Mesenchymal stem cell (in vitro differentiated cells and primary cell): ENCODE measurements around the gene EIF4EBP3.
A peak's percentile ranks its signal among the peaks of the same experiment; 100 is the strongest.

Experiments
- DNase-seq: peaks from one replicate; pipeline ENCODE4 v3.0.0-alpha.2; 2013
- H2AFZ ChIP-seq: one replicate; pipeline ENCODE4 v1.6.1; 2013; ENCODE audit warnings: low read depth, mild to moderate bottlenecking, control low read depth, inconsistent platforms, low read length, moderate library complexity
- H2AK5ac ChIP-seq: 2 replicates; pipeline ENCODE4 v1.6.1; 2013; ENCODE audit warnings: low read length, moderate library complexity, mild to moderate bottlenecking, inconsistent platforms; ENCODE audit not compliant: severe bottlenecking
- H2BK120ac ChIP-seq: one replicate; pipeline ENCODE4 v1.6.1; 2013; ENCODE audit warnings: low read depth, mild to moderate bottlenecking, inconsistent platforms, low read length, moderate library complexity
- H2BK12ac ChIP-seq, 2 experiments: one replicate each; pipeline ENCODE4 v1.6.1; 2013; ENCODE audit warnings: inconsistent platforms in 2 of 2, low read length in 2 of 2, mild to moderate bottlenecking in 2 of 2, moderate library complexity in 2 of 2, control low read depth in 1 of 2
- H2BK15ac ChIP-seq: one replicate; pipeline ENCODE4 v1.6.1; 2013; ENCODE audit warnings: mild to moderate bottlenecking, low read depth, inconsistent platforms; ENCODE audit not compliant: poor library complexity, severe bottlenecking
- H2BK5ac ChIP-seq: 2 replicates; pipeline ENCODE4 v1.6.1; 2013; ENCODE audit warnings: low read depth, mild to moderate bottlenecking, low read length, control low read depth, inconsistent platforms; ENCODE audit not compliant: poor library complexity, severe bottlenecking
- H3K14ac ChIP-seq, 2 experiments: one replicate each; pipeline ENCODE4 v1.6.1; 2013; ENCODE audit warnings: inconsistent platforms in 2 of 2, low read length in 2 of 2, control low read depth in 1 of 2, mild to moderate bottlenecking in 1 of 2, moderate library complexity in 1 of 2
- H3K18ac ChIP-seq, 2 experiments: one replicate each; pipeline ENCODE4 v1.6.1; 2013; ENCODE audit warnings: inconsistent platforms in 2 of 2, low read length in 2 of 2, control low read depth in 1 of 2, low read depth in 1 of 2, mild to moderate bottlenecking in 1 of 2
- H3K23ac ChIP-seq, 2 experiments: one replicate each; pipeline ENCODE4 v1.6.1; 2013; ENCODE audit warnings: inconsistent platforms in 2 of 2, low read length in 2 of 2, mild to moderate bottlenecking in 2 of 2, moderate library complexity in 2 of 2, control low read depth in 1 of 2
- H3K27ac ChIP-seq: 2 replicates; pipeline ENCODE4 v1.5.1; 2013; ENCODE audit warnings: mild to moderate bottlenecking, moderate library complexity, low read length, control low read depth, inconsistent platforms; ENCODE audit not compliant: poor library complexity, severe bottlenecking
- H3K27me3 ChIP-seq, 2 experiments: 2 replicates each; pipeline versions ENCODE4 v1.6.1 to v1.7.0; 2013; ENCODE audit warnings: low read length in 2 of 2, mild to moderate bottlenecking in 2 of 2, moderate library complexity in 2 of 2, control low read depth in 1 of 2, inconsistent platforms in 1 of 2; ENCODE audit not compliant: control insufficient read depth in 1 of 2, insufficient read depth in 1 of 2
- H3K36me3 ChIP-seq, 2 experiments: 2 replicates each; pipeline versions ENCODE4 v1.6.1 to v1.7.0; 2013; ENCODE audit warnings: low read length in 2 of 2, control low read depth in 1 of 2, inconsistent platforms in 1 of 2, low read depth in 1 of 2, mild to moderate bottlenecking in 1 of 2; ENCODE audit not compliant: insufficient read depth in 2 of 2, control insufficient read depth in 1 of 2
- H3K4ac ChIP-seq, 2 experiments: one replicate each; pipeline ENCODE4 v1.6.1; 2013; ENCODE audit warnings: inconsistent platforms in 2 of 2, low read length in 2 of 2, mild to moderate bottlenecking in 2 of 2, moderate library complexity in 2 of 2, control low read depth in 1 of 2, low read depth in 1 of 2
- H3K4me1 ChIP-seq: 2 replicates; pipeline ENCODE4 v1.6.1; 2013; ENCODE audit warnings: low read depth, low read length, control low read depth; ENCODE audit not compliant: control insufficient read depth, insufficient read depth
- H3K4me2 ChIP-seq: 2 replicates; pipeline ENCODE4 v1.6.1; 2013; ENCODE audit warnings: low read length, mild to moderate bottlenecking, inconsistent platforms; ENCODE audit not compliant: poor library complexity, severe bottlenecking
- H3K4me3 ChIP-seq, 2 experiments: 2 replicates each; pipeline versions ENCODE4 v1.5.1 to v1.7.0; 2013; ENCODE audit warnings: low read length in 2 of 2, mild to moderate bottlenecking in 2 of 2, control low read depth in 1 of 2, low read depth in 1 of 2; ENCODE audit not compliant: insufficient read depth in 1 of 2
- H3K79me1 ChIP-seq: replicated peaks from 2 replicates; pipeline ENCODE4 v1.6.1; 2013; ENCODE audit warnings: mild to moderate bottlenecking, control low read depth, low read length, inconsistent platforms; ENCODE audit not compliant: poor library complexity, severe bottlenecking
- H3K9ac ChIP-seq: 2 replicates; pipeline ENCODE4 v1.7.0; 2013; ENCODE audit warnings: mild to moderate bottlenecking, low read length, moderate library complexity
- H3K9me3 ChIP-seq: 2 replicates; pipeline ENCODE4 v1.7.0; 2013; ENCODE audit warnings: mild to moderate bottlenecking, low read length; ENCODE audit not compliant: control insufficient read depth
- H4K8ac ChIP-seq: one replicate; pipeline ENCODE4 v1.6.1; 2013; ENCODE audit warnings: inconsistent platforms, mild to moderate bottlenecking, low read length, moderate library complexity
- H4K91ac ChIP-seq: one replicate; pipeline ENCODE4 v1.6.1; 2013; ENCODE audit warnings: mild to moderate bottlenecking, low read length, inconsistent platforms
- WGBS: methylation state at CpG from one replicate; pipeline ENCODE4 v1.1.7; 2013; ENCODE audit warnings: mixed read lengths; 5-methylcytosine and 5-hydroxymethylcytosine counted together

EIF4EBP3 gene

GRCh38 chr5:140550147-140551079 lies 3.0 kb downstream of the EIF4EBP3 start:
- DNase-seq = no peak
- H3K9ac ChIP-seq = peak overlapping the region; percentile 95
- H3K79me1 ChIP-seq = peaks cover 24% of the 10 kb centered on the region
- no peak overlapping the region for H2AFZ ChIP-seq
- no peak overlapping the region for H3K4ac ChIP-seq
- H2AK5ac ChIP-seq = no peak overlapping the region
- no peak overlapping the region for H2BK5ac ChIP-seq
- no peaks in the 10 kb centered on the region for H3K9me3 ChIP-seq
- H2BK15ac ChIP-seq = no peak overlapping the region
- peaks cover 28% of the 10 kb centered on the region for H3K4me1 ChIP-seq
- no peak overlapping the region for H4K91ac ChIP-seq
- H4K8ac ChIP-seq = no peak overlapping the region
- no peak overlapping the region for H3K4me3 ChIP-seq
- H3K23ac ChIP-seq = no peak overlapping the region
- H2BK120ac ChIP-seq = no peak overlapping the region
- peaks cover 27 to 50% of the 10 kb centered on the region in 2 experiments for H3K36me3 ChIP-seq
- no peaks in the 10 kb centered on the region for H3K27me3 ChIP-seq
- H3K27ac ChIP-seq = no peak overlapping the region
- H3K4me2 ChIP-seq = no peak overlapping the region
- H2BK12ac ChIP-seq = no peak overlapping the region
- no peak overlapping the region for H3K14ac ChIP-seq
- H3K18ac ChIP-seq = no peak overlapping the region
- 96% methylated on average over 9 of the region's 11 CpGs for WGBS

GRCh38 chr5:140551872-140552271 lies 4.4 kb downstream of the EIF4EBP3 start:
- H3K14ac ChIP-seq = no peak overlapping the region
- no peak overlapping the region for H3K9ac ChIP-seq
- no peak overlapping the region for H4K91ac ChIP-seq
- H3K4me3 ChIP-seq = no peak overlapping the region
- DNase-seq = no peak
- no peak overlapping the region for H3K27ac ChIP-seq
- H3K23ac ChIP-seq = no peak overlapping the region
- H2AFZ ChIP-seq = no peak overlapping the region
- H3K9me3 ChIP-seq = no peaks in the 10 kb centered on the region
- H3K27me3 ChIP-seq = no peaks in the 10 kb centered on the region
- H2BK12ac ChIP-seq = no peak overlapping the region
- peaks cover 28% of the 10 kb centered on the region for H3K4me1 ChIP-seq
- H3K4me2 ChIP-seq = no peak overlapping the region
- H3K79me1 ChIP-seq = peaks cover 21% of the 10 kb centered on the region
- H3K18ac ChIP-seq = no peak overlapping the region
- no peak overlapping the region for H2BK15ac ChIP-seq
- H2AK5ac ChIP-seq = no peak overlapping the region
- no peak overlapping the region for H4K8ac ChIP-seq
- no peak overlapping the region for H2BK5ac ChIP-seq
- 100% methylated on average over 3 of the region's 4 CpGs for WGBS
- no peak overlapping the region for H3K4ac ChIP-seq
- H3K36me3 ChIP-seq = peaks cover 27 to 50% of the 10 kb centered on the region in 2 experiments
- H2BK120ac ChIP-seq = no peak overlapping the region

GRCh38 chr5:140553657-140554056 lies 6.2 kb downstream of the EIF4EBP3 start:
- H2BK120ac ChIP-seq = no peak overlapping the region
- no peak overlapping the region for H3K4me2 ChIP-seq
- H2BK12ac ChIP-seq = no peak overlapping the region
- H4K8ac ChIP-seq = no peak overlapping the region
- H3K27ac ChIP-seq = no peak overlapping the region
- no peak overlapping the region for H4K91ac ChIP-seq
- H3K27me3 ChIP-seq = no peaks in the 10 kb centered on the region
- H3K23ac ChIP-seq = no peak overlapping the region
- H3K18ac ChIP-seq = no peak overlapping the region
- H3K4me1 ChIP-seq = peaks cover 15% of the 10 kb centered on the region
- no peak overlapping the region for H2AFZ ChIP-seq
- H3K36me3 ChIP-seq = peaks cover 30 to 56% of the 10 kb centered on the region in 2 experiments
- H2AK5ac ChIP-seq = no peak overlapping the region
- H2BK5ac ChIP-seq = no peak overlapping the region
- H3K4ac ChIP-seq = no peak overlapping the region
- WGBS = 80% methylated on average over 2 of the region's 2 CpGs
- peak; percentile 44 for DNase-seq
- H3K79me1 ChIP-seq = peaks cover 19% of the 10 kb centered on the region
- peak overlapping the region; percentile 28 for H3K9ac ChIP-seq
- peak overlapping the region in 1 of 2 experiments; percentile 4 for H3K4me3 ChIP-seq
- no peak overlapping the region for H2BK15ac ChIP-seq
- no peaks in the 10 kb centered on the region for H3K9me3 ChIP-seq
- no peak overlapping the region for H3K14ac ChIP-seq

GRCh38 chr5:140554454-140554853 lies 7.0 kb downstream of the EIF4EBP3 start:
- Histone ChIP-seq H2BK120ac (no peak overlapping the region), H3K9me3 (no peaks in the 10 kb centered on the region), H2BK12ac (no peak overlapping the region), H3K36me3 (peaks cover 22 to 56% of the 10 kb centered on the region in 2 experiments), H3K4me1 (peaks cover 9% of the 10 kb centered on the region), H3K27ac (no peak overlapping the region), H4K91ac (no peak overlapping the region), H3K14ac (no peak overlapping the region), H3K4me3 (no peak overlapping the region), H2AFZ (no peak overlapping the region), H3K18ac (no peak overlapping the region), H3K4me2 (no peak overlapping the region), H3K27me3 (no peaks in the 10 kb centered on the region), H3K23ac (no peak overlapping the region), H4K8ac (no peak overlapping the region), H3K4ac (no peak overlapping the region), H3K79me1 (peaks cover 15% of the 10 kb centered on the region), H2AK5ac (no peak overlapping the region), H2BK15ac (no peak overlapping the region), H2BK5ac (no peak overlapping the region), H3K9ac (peak overlapping the region; percentile 19)
- 75% methylated on average over 2 of the region's 2 CpGs for WGBS
- DNase-seq = peak; percentile 79
